ENCODE data around the gene VWF. TPM values are rescaled to one million over a fixed set of nuclear protein-coding genes. Genes with fewer than 3 reads are reported as not detected.

VWF gene
- total and polyA plus RNA-seq, 2 donors (not counting 3 experiments of a cell fraction or from before 2014, with no cell fraction given): 1,041 to 2,328 TPM

DNA sequence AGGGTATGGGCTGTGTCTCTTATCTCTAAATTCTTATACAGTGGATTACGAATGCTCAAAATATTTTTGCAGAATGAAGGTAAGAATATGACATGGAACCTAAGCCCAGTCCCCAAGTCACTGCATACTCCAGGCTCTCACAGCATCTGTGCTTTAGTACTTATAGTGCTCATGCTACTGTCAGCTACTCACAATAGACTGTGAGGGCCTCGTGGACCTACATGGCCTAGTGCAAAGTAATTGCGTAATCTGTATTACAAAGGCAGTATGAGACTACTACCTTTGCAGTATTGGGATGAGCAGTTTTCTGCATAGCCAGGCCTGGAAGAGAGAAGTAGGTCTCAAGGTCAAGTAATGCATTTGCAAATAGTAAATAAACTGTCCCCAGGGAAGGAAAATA, 27.9 kb downstream of the VWF start:
- Histone ChIP-seq H3K36me3 (ENCODE audit: control insufficient read depth in 2 of 2, extremely low read depth in 1 of 2, insufficient read depth in 2 of 2, low read length in 2 of 2) (peaks cover 53 to 56% of the 10 kb centered on the region in 2 experiments), H3K79me2 (ENCODE audit: control insufficient read depth, insufficient read depth, low read length) (peaks cover 29% of the 10 kb centered on the region), H3K27me3 (ENCODE audit: control insufficient read depth in 2 of 2, insufficient read depth in 2 of 2, low read length in 2 of 2) (no peaks in the 10 kb centered on the region), H2AFZ (ENCODE audit: low read depth, low read length) (no peak overlapping the region), H3K9me1 (replicated peaks; ENCODE audit: control insufficient read depth, extremely low read depth, insufficient read depth, low read length) (no peaks in the 10 kb centered on the region), H3K9me3 (replicated peaks; ENCODE audit: control insufficient read depth, insufficient read depth, low read length) (no peaks in the 10 kb centered on the region), H3K27ac (ENCODE audit: insufficient read depth, low read depth, low read length) (no peak overlapping the region), H3K4me3 (replicated peaks in 1 of 3; ENCODE audit: insufficient read depth in 1 of 3, low read depth in 1 of 3, low read length in 3 of 3) (no peak overlapping the region), H3K4me1 (ENCODE audit: control insufficient read depth, extremely low read depth, insufficient read depth, low read length) (peaks cover 65% of the 10 kb centered on the region), H3K4me2 (ENCODE audit: insufficient read depth, low read length) (no peak overlapping the region), H4K20me1 (replicated peaks; ENCODE audit: control insufficient read depth, extremely low read depth, insufficient read depth, low read length) (peaks cover 3% of the 10 kb centered on the region), H3K9ac (replicated peaks; ENCODE audit: extremely low read depth, insufficient read depth, low read length) (no peak overlapping the region)
- dilution Hi-C loops (cut with MboI; ENCODE audit: extremely low pct_ligation_motif_present, low sequenced_read_pairs): no loop called here
- ChIA-PET POLR2A (no interaction called here), CTCF (no interaction called here)
- intact Hi-C loops (cut with micrococcal nuclease): no loop called here
- FAIRE-seq (no peak), DNase-seq (ENCODE audit: low read depth, low spot score) (no peak)
- TF ChIP-seq JUN (IDR thresholded peaks at IDR 0.05; ENCODE audit: borderline replicate concordance, insufficient read depth, insufficient read length, low read depth) (no peak), EZH2 (IDR thresholded peaks at IDR 0.05; ENCODE audit: borderline replicate concordance, low read depth, low read length, severe bottlenecking) (no peak), POLR2AphosphoS5 (IDR thresholded peaks at IDR 0.05; ENCODE audit: insufficient read depth, low read depth, low read length) (no peak), GATA2 (IDR thresholded peaks at IDR 0.05; ENCODE audit: insufficient read depth, insufficient read length, low read depth, low read length) (no peak), MYC (IDR thresholded peaks at IDR 0.05; ENCODE audit: low read depth, low read length) (no peak), FOS (IDR thresholded peaks at IDR 0.05; ENCODE audit: borderline replicate concordance, insufficient read depth, low read length) (no peak), POLR2A (IDR thresholded peaks at IDR 0.05; ENCODE audit: low read depth, low read length) (no peak)
- TF ChIP-seq, protein P1, sequence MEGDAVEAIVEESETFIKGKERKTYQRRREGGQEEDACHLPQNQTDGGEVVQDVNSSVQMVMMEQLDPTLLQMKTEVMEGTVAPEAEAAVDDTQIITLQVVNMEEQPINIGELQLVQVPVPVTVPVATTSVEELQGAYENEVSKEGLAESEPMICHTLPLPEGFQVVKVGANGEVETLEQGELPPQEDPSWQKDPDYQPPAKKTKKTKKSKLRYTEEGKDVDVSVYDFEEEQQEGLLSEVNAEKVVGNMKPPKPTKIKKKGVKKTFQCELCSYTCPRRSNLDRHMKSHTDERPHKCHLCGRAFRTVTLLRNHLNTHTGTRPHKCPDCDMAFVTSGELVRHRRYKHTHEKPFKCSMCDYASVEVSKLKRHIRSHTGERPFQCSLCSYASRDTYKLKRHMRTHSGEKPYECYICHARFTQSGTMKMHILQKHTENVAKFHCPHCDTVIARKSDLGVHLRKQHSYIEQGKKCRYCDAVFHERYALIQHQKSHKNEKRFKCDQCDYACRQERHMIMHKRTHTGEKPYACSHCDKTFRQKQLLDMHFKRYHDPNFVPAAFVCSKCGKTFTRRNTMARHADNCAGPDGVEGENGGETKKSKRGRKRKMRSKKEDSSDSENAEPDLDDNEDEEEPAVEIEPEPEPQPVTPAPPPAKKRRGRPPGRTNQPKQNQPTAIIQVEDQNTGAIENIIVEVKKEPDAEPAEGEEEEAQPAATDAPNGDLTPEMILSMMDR (IDR thresholded peaks at IDR 0.05; ENCODE audit: extremely low read depth in 1 of 2, insufficient read depth in 1 of 2, low read depth in 1 of 2, low read length in 2 of 2): no peak
- BruUV-seq (replicated peaks): no TSS peak

Measured in endothelial cell of umbilical vein (primary cell).